GM13977 (cell line): ENCODE data around the gene PIGL.
"Not testable (repeated sequence)": the region's sequence is repeated elsewhere in the genome, so short reads cannot be mapped to it uniquely, and the experiment has no call there.

Experiments
- DNase-seq: peaks from one replicate; pipeline ENCODE4 v3.0.0; 2012; ENCODE audit warnings: low spot score
- in situ Hi-C: fragments of 300-500 bp; cut with MboI; formaldehyde crosslinking; loops from one replicate; pipeline ENCODE4 v1.12.0; 2022; ENCODE audit warnings: low sequenced_read_pairs, low pct_unique_long_range_greater_than_20kb, mixed read lengths, inconsistent platforms; ENCODE audit not compliant: unreplicated experiment
- TF ChIP-seq, protein P1 (sequence below): IDR thresholded peaks from 2 replicates; pipeline ENCODE4 v1.5.1; 2012; ENCODE audit warnings: mild to moderate bottlenecking, control low read depth; ENCODE audit not compliant: insufficient read depth; ENCODE audit errors: extremely low read depth, missing control alignments

PIGL gene

DNA sequence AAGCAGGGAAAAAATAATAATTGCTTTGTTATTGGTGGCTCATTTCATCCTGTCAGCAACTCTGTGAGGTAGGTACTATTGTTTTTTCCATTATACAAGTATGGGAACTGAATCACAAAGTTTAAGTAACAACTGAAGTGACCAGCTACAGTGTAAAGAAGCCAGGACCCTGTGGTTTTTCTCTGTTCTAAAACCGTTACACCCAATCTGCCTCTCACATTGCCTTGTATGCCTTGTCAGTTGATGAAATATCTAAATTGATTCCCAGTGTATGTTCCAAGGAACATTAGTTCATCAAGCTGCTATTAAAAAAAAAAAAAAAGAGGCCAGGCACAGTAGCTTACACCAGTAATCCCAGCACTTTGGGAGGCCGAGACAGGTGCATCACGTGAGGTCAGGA, 5.4 kb downstream of the PIGL start:
- no peak for DNase-seq
- in situ Hi-C loops: no loop called here
- TF ChIP-seq, protein P1, sequence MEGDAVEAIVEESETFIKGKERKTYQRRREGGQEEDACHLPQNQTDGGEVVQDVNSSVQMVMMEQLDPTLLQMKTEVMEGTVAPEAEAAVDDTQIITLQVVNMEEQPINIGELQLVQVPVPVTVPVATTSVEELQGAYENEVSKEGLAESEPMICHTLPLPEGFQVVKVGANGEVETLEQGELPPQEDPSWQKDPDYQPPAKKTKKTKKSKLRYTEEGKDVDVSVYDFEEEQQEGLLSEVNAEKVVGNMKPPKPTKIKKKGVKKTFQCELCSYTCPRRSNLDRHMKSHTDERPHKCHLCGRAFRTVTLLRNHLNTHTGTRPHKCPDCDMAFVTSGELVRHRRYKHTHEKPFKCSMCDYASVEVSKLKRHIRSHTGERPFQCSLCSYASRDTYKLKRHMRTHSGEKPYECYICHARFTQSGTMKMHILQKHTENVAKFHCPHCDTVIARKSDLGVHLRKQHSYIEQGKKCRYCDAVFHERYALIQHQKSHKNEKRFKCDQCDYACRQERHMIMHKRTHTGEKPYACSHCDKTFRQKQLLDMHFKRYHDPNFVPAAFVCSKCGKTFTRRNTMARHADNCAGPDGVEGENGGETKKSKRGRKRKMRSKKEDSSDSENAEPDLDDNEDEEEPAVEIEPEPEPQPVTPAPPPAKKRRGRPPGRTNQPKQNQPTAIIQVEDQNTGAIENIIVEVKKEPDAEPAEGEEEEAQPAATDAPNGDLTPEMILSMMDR: no peak

DNA sequence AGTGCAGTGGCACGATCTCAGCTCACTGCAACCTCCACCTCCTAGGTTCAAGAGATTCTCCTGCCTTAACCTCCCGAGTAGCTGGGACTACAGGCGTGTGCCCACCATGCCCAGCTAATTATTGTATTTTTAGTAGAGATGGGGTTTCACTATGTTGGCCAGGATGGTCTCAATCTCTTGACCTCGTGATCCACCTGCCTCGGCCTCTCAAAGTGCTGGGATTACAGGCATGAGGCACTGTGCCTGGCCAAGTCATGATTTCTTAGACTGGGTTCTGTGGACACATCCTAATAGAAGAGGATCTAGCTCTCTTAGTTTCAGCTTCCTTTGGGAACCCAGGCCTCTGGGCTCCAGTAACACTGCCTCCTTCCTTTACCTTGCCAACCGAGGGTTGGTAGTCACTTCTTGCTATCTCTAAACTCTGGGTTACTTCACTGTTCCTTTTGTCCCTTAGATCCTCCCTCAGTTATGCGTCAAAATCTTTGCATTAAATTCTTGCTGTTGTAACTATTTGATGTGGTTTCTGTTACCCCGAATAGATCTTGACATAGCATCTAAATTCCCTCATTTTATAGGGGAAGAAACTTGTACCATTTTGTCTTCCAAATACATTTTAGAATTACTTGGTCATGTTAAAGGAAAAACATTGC, 13.0 kb downstream of the PIGL start:
- DNase-seq, in situ Hi-C loops: not testable (repeated sequence)

DNA sequence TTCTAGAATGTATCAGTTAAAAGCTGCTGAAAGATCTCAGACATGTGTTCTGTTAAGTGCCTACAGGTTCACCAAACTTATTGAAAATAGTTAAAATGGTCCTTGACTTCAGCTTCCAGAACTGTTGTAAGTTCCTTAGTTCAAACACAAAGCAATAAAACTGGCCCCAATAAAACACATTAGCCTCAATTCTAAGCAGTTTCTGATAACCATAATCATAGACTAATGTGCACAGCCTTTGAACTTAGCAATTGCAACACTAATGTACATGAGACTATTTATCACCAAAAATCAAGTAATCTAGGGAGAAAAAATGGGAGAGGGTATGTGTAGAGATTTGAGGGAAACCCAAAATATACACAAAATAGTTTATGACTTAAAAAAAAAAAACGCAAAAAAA, 15.4 kb downstream of the PIGL start:
- TF ChIP-seq, protein P1: no peak
- in situ Hi-C loops: no loop called here
- no peak for DNase-seq

DNA sequence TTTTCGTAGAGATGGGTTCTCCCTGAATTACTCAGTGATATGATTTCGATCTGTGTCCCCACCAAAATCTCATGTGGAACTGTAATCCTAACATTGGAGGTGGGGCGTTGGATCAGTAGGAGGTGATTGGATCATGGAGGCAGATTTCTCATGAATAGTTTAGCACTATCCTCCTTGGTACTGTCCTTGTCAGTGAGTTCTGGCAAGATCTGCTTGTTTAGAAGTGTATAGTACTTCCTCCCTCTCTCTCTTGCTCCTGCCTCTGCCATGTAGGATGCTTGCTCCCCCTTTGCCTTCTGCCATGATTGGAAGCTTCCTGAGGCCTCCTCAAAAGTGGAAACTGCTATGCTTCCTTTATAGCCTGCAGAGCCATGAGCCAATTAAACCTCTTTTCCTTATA, 22.9 kb downstream of the PIGL start:
- in situ Hi-C loops: no loop called here
- no peak for DNase-seq
- TF ChIP-seq, protein P1: no peak

DNA sequence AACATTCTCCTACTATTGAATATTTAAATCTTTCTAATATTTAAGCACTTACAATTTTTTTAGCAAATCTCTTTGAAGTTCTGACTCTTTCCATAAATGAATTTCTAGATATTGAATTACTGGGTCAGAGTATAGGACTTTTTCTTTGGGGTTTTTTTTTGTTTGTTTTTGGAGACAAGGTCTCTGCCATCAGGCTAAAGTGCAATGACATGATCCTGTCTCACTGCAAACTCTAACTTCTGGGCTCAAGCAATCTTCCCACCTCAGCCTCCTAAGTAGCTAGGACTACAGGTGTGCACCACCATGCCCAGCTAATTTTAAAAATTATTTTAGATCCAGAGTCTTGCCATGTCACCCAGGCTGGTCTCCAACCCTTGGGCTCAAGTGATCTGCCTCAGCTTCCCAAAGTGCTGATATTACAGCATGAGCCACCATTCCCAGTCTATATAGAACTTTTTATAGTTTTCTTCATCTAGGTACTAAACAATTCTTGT, 24.9 kb downstream of the PIGL start:
- in situ Hi-C loops: no loop called here
- TF ChIP-seq, protein P1: no peak
- no peak for DNase-seq

DNA sequence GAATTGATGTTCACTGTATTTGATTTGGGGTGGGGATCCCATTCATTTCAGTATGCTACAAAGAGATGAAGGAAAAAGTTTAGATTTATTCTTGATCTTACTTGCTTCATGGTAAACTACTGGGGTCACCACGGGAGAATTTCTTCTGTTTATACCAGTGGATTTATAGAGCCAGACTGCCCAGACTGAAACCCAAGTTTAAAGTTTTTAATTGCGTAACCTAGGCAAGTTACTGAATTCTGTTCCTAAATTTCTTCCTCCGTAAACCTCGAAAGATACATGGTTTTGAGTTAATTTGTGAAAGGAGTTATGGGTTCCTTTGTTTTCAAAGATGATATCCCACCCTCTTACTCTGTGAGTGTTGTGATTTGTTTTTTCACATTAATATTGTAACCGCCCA, 26.4 kb downstream of the PIGL start:
- in situ Hi-C loops: no loop called here

More for the DNA sequence above, 26.4 kb downstream of the PIGL start:
- DNase-seq: no peak
- TF ChIP-seq, protein P1: no peak
